ENCODE data around the gene ZNF641. TPM values are rescaled to one million over a fixed set of nuclear protein-coding genes. Genes with fewer than 3 reads are reported as not detected.

ZNF641 gene
- 10 to 100 TPM; 16.4 to 16.9 TPM for total RNA-seq

DNA sequence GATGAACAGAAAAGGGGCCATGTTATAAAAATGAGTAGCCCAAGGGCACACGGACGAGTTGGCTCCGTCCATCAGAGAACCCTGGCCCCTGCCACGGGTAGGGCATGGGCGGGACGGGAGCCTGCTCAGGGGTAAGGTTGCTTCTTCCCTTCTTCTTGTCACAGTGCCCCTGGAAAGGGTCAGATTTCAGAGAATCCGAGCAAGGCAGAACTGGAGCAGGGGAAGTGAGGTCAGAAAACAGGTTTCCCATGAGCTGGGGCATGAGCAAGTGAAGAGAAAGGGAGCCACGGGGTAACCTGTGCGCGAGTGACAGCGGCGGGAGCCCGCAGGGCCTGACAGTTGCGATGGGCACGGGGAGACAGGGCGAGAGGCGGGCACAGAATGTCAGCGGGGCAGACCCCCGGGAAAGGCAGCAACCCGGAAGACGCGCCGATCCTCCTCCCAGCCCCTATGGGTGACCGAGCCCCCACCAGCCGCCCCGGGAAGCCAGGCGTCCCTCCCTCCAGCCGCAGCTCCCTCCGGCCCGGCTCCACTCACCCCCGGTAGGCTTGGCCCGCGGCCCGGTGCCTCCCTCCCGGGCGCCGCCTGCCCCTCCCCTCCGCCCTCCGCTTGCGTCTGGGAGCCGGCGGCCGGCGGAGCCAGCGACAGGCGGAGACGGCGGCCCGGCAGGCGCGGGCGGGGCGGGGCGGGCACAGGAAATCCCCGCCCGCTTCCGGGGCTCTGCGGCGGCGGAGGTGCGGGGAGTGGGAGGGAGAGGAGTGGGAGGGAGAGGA lies at the start of gene ZNF641:
ZNF641 (minus strand) TSS at position 671 of the 773 bp plus-strand sequence. CDS start 2,829 bp downstream, outside the sequence.
- H3K9me3 Mint-ChIP-seq: no peaks in the 10 kb centered on the region
- peak within 1 kb of the TSS; percentile 74 for H3K27ac Mint-ChIP-seq
- H3K27me3 Mint-ChIP-seq: peaks cover 3% of the 10 kb centered on the region
- H3K4me1 Mint-ChIP-seq: peaks cover 26% of the 10 kb centered on the region
- peaks cover 29% of the 10 kb centered on the region for H3K36me3 Mint-ChIP-seq (ENCODE audit: low read depth)
- DNase-seq: peak; percentile 87
- ChIA-PET CTCF (interaction anchor here (2.3 kb wide), 1 partner anchor 152 kb away, joined by 8 read pairs; no protein-coding TSS in a partner anchor), POLR2A (interaction anchor here (0.5 to 1.4 kb wide), 3 partner anchors 152 to 297 kb away, joined by 4 to 10 read pairs (median 4); partner anchors contain the start of gene ASB8)
- H3K4me3 Mint-ChIP-seq: peak within 1 kb of the TSS; percentile 85

DNA sequence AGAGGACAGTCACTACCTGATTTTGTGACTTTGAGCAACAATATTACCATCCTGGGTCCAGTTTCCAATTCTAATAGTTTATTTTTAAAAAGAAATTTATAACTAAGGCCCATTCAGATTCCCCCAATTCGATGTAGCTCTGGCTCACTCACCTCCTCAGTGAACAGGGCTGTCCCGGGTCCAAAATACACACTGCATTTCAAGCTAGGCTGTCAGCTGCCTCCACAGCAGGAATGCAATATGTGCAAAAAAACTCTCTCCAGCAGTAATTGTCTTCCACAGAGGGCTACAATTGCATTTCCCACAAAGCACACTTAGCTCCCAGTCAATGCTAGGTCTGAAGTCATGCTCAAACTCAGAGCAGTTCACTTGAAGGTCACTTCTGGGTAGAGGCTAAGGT lies 39.3 kb upstream of the ZNF641 start:
- DNase-seq: no peak
- no peaks in the 10 kb centered on the region for H3K9me3 Mint-ChIP-seq
- no peaks in the 10 kb centered on the region for H3K4me1 Mint-ChIP-seq
- no peaks in the 10 kb centered on the region for H3K36me3 Mint-ChIP-seq (ENCODE audit: low read depth)
- no peak overlapping the region for H3K27ac Mint-ChIP-seq
- no peak overlapping the region for H3K4me3 Mint-ChIP-seq
- ChIA-PET POLR2A (no interaction called here), CTCF (no interaction called here)
- H3K27me3 Mint-ChIP-seq: peaks cover 14% of the 10 kb centered on the region

DNA sequence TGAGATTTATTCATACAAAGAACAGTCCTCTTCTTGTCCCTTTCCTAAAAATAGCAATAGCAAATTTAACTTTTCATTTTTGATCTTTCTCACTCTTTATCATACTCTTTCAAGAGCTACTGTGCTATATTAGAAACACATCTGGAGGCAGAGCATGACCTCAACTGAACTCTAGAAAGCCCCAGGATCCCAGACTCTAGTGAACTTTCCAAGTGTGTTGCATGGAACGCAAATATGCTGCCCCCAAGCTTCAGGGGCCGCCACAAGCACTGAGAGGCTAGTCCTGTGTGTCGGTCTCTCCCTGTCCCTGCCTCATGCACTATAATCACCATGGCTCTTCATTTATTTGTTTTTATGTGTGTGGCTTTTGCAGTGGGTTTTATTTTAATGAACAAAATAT lies 38.7 kb upstream of the ZNF641 start:
- CTCF ChIA-PET: no interaction called here
- no peak overlapping the region for H3K4me3 Mint-ChIP-seq
- no peak overlapping the region for H3K27ac Mint-ChIP-seq
- POLR2A ChIA-PET: no interaction called here
- peaks cover 14% of the 10 kb centered on the region for H3K27me3 Mint-ChIP-seq
- no peaks in the 10 kb centered on the region for H3K9me3 Mint-ChIP-seq
- DNase-seq: no peak
- no peaks in the 10 kb centered on the region for H3K4me1 Mint-ChIP-seq
- H3K36me3 Mint-ChIP-seq (ENCODE audit: low read depth): no peaks in the 10 kb centered on the region

GRCh38 chr12:48388938-48389337 lies 38.2 kb upstream of the ZNF641 start:
- ChIA-PET POLR2A (no interaction called here), CTCF (no interaction called here)

DNA sequence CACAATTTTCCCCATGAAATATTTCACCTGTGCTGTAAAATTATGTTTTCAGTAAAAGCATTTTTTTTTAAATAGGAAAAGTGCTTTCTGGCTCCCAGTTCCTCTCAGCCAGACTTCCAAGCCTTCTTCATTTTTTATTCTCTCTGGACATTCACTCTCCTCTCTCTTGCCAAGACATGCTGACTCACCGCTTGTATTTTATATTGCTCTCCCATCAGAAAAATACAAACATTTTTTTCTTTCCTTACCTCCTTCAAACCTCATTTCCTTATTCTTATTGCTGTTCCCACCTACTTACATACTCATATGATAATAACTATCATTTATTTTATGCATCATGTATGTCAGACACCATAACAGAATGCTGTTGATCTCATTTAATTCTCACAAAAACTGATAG lies 37.7 kb upstream of the ZNF641 start:
- H3K4me3 Mint-ChIP-seq: no peak overlapping the region
- ChIA-PET POLR2A (no interaction called here), CTCF (no interaction called here)
- no peak overlapping the region for H3K27ac Mint-ChIP-seq
- peaks cover 16% of the 10 kb centered on the region for H3K27me3 Mint-ChIP-seq
- no peaks in the 10 kb centered on the region for H3K4me1 Mint-ChIP-seq
- no peaks in the 10 kb centered on the region for H3K36me3 Mint-ChIP-seq (ENCODE audit: low read depth)
- H3K9me3 Mint-ChIP-seq: no peaks in the 10 kb centered on the region
- no peak for DNase-seq

More at GRCh38 chr12:48388938-48389337, 38.2 kb upstream of the ZNF641 start:
- DNase-seq: no peak
- Mint-ChIP-seq H3K4me3 (no peak overlapping the region), H3K27me3 (peaks cover 14% of the 10 kb centered on the region), H3K4me1 (no peaks in the 10 kb centered on the region), H3K27ac (no peak overlapping the region), H3K9me3 (no peaks in the 10 kb centered on the region), H3K36me3 (ENCODE audit: low read depth) (no peaks in the 10 kb centered on the region)

- Mint-ChIP-seq H3K27me3 (peaks cover 16% of the 10 kb centered on the region), H3K4me1 (no peaks in the 10 kb centered on the region), H3K4me3 (no peak overlapping the region), H3K27ac (no peak overlapping the region), H3K36me3 (ENCODE audit: low read depth) (no peaks in the 10 kb centered on the region), H3K9me3 (no peaks in the 10 kb centered on the region)
- no peak for DNase-seq
- ChIA-PET CTCF (no interaction called here), POLR2A (no interaction called here)
These were observed 29.9 kb upstream of the ZNF641 start for GRCh38 chr12:48380596-48380995.

DNA sequence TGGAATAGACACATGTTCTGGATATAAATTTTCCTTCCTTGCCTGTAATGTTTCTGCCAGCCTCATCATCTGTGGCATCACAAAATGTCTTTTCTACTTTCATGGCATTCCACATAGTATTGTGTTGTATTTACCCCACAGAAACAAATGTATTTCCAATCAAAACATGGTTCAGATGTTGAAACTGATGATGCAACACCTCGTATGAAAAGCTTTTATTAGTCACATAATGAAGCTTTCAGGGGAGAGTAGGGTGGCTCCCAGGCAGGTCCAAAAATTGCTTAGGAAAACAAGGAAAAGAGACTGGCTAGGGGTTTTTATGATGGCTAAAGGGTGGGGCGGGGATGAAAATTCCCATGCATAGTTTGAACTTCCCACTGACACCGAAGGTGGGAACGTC lies 29.1 kb upstream of the ZNF641 start:
- Mint-ChIP-seq H3K36me3 (ENCODE audit: low read depth) (no peaks in the 10 kb centered on the region), H3K4me3 (no peak overlapping the region), H3K27me3 (peaks cover 16% of the 10 kb centered on the region), H3K27ac (no peak overlapping the region), H3K4me1 (no peaks in the 10 kb centered on the region), H3K9me3 (no peaks in the 10 kb centered on the region)
- ChIA-PET CTCF (no interaction called here), POLR2A (no interaction called here)
- DNase-seq: no peak

DNA sequence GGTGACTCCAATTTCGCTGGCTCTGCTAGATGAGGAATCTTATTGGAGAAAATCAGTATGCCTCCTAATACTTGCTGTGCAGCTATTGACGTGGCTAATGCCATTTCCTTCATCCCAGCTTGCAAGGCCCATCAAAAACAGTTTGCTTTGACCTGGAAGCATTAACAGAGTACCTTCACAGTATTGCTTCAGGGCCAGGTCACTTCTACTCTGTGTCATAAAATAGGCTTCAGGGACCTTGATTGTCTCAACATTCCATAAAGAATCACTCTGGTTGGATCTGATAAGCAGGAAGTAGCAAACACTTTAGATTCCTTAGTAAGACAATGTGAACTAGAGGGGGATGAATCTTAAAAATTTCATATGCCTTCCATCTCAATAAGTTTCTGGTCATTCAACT lies 26.9 kb upstream of the ZNF641 start:
- no peaks in the 10 kb centered on the region for H3K4me1 Mint-ChIP-seq
- H3K9me3 Mint-ChIP-seq: no peaks in the 10 kb centered on the region
- H3K27me3 Mint-ChIP-seq: peaks cover 10% of the 10 kb centered on the region
- H3K36me3 Mint-ChIP-seq (ENCODE audit: low read depth): no peaks in the 10 kb centered on the region
- ChIA-PET CTCF (no interaction called here), POLR2A (no interaction called here)
- H3K4me3 Mint-ChIP-seq: no peak overlapping the region
- no peak overlapping the region for H3K27ac Mint-ChIP-seq
- no peak for DNase-seq

DNA sequence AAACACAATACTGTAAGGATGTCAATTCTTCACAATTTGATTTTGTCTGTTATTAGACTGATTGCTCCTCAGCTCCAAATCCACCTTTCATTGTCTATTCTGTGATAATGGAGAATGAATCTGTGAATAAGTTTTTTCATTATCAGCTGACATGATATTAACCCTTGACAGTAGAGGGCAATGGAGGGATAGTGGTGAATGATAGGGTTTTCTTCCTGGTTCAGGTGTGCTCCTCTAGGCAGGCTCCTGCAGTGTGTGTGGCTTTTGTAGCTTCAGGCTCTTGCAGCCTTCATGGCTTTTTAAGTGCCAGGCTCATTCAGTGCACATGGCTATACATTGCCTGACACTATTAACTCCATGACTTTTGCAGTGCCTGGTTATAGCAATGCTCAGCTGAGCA lies 23.4 kb upstream of the ZNF641 start:
- H3K4me3 Mint-ChIP-seq: no peak overlapping the region
- H3K27me3 Mint-ChIP-seq: peaks cover 9% of the 10 kb centered on the region
- no peaks in the 10 kb centered on the region for H3K9me3 Mint-ChIP-seq
- DNase-seq: no peak
- H3K27ac Mint-ChIP-seq: no peak overlapping the region
- no peaks in the 10 kb centered on the region for H3K36me3 Mint-ChIP-seq (ENCODE audit: low read depth)
- ChIA-PET POLR2A (no interaction called here), CTCF (no interaction called here)
- no peaks in the 10 kb centered on the region for H3K4me1 Mint-ChIP-seq

DNA sequence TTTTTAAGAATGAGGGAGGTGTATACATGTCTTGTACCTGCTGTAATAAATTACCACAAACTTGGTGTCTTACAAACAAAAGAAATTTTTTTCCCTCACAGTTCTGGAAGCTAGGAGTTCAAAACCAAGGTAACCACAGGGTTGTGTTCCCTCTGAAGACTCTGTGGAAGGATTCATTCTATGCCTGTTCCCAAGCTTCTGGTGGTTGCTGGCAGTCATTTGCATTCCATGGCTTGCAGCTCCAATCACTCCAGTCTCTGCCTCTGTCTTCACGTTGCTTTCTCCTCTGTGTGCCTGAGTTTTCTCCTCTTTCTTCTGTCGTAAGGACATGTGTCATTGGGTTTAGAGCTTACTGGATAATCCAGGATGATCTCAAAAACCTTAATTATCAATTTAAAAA lies 15.4 kb upstream of the ZNF641 start:
- no peaks in the 10 kb centered on the region for H3K9me3 Mint-ChIP-seq
- CTCF ChIA-PET: no interaction called here
- POLR2A ChIA-PET: interaction anchor here (0.7 kb wide), 1 partner anchor 267 kb away, joined by 3 read pairs; no protein-coding TSS in a partner anchor

DNA sequence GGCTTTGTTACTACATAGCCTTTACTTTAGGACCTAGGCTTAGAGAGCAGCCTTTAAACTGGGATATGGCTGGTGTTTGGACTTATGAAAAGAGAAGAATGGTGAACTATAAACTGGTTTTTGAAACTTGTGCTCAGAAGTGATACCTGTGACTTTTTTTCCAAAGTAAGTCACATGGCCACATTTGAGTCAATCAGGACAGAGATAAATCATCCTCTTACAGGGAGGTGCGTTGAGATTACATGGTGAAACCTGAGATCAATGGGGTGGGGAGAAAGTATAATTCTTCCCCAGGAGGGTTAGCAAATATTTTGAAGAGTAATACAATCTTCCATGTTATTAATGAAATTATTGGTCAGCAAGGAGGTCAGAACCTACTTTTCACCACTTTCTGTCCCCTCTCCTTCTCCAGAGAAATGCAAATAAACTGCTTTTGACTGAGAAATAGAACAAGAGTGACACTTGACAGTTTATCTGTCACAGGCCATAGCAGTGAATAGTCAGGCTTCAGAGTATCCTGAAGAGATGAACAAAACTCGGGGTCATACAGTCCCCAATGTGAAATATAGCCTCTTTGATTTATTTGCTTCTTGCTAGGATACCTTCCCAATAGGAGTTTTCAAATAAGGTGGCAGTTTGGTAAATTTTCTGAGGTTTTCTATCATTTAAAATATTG lies 11.1 kb upstream of the ZNF641 start:
- no peaks in the 10 kb centered on the region for H3K9me3 Mint-ChIP-seq
- H3K27ac Mint-ChIP-seq: no peak overlapping the region

More for the DNA sequence above, 15.4 kb upstream of the ZNF641 start:
- Mint-ChIP-seq H3K4me3 (no peak overlapping the region), H3K27me3 (peaks cover 4% of the 10 kb centered on the region), H3K4me1 (no peaks in the 10 kb centered on the region), H3K27ac (no peak overlapping the region), H3K36me3 (ENCODE audit: low read depth) (no peaks in the 10 kb centered on the region)
- no peak for DNase-seq

GRCh38 chr12:48358937-48359513 lies 8.3 kb upstream of the ZNF641 start:
- no peak overlapping the region for H3K27ac Mint-ChIP-seq
- no peaks in the 10 kb centered on the region for H3K27me3 Mint-ChIP-seq
- ChIA-PET POLR2A (no interaction called here), CTCF (no interaction called here)
- H3K4me3 Mint-ChIP-seq: no peak overlapping the region
- H3K4me1 Mint-ChIP-seq: no peaks in the 10 kb centered on the region
- DNase-seq: no peak
- H3K36me3 Mint-ChIP-seq (ENCODE audit: low read depth): no peaks in the 10 kb centered on the region
- no peaks in the 10 kb centered on the region for H3K9me3 Mint-ChIP-seq

More for the DNA sequence above, 11.1 kb upstream of the ZNF641 start:
- Mint-ChIP-seq H3K4me1 (no peaks in the 10 kb centered on the region), H3K36me3 (ENCODE audit: low read depth) (no peaks in the 10 kb centered on the region), H3K27me3 (no peaks in the 10 kb centered on the region), H3K4me3 (no peak overlapping the region)
- no peak for DNase-seq
- ChIA-PET POLR2A (no interaction called here), CTCF (no interaction called here)

GRCh38 chr12:48356041-48356768 lies 5.5 kb upstream of the ZNF641 start:
- Mint-ChIP-seq H3K36me3 (ENCODE audit: low read depth) (no peaks in the 10 kb centered on the region), H3K4me3 (no peak overlapping the region), H3K27me3 (peaks cover 3% of the 10 kb centered on the region), H3K9me3 (no peaks in the 10 kb centered on the region), H3K4me1 (peaks cover 3% of the 10 kb centered on the region), H3K27ac (no peak overlapping the region)
- ChIA-PET CTCF (interaction anchor here (0.6 kb wide), 1 partner anchor 254 kb away, joined by 3 read pairs; no protein-coding TSS in a partner anchor), POLR2A (interaction anchor here (0.7 kb wide), 1 partner anchor 224 kb away, joined by 3 read pairs; no protein-coding TSS in a partner anchor)
- DNase-seq: no peak
